ENCODE results near the gene LMF2.

LMF2 gene

DNA sequence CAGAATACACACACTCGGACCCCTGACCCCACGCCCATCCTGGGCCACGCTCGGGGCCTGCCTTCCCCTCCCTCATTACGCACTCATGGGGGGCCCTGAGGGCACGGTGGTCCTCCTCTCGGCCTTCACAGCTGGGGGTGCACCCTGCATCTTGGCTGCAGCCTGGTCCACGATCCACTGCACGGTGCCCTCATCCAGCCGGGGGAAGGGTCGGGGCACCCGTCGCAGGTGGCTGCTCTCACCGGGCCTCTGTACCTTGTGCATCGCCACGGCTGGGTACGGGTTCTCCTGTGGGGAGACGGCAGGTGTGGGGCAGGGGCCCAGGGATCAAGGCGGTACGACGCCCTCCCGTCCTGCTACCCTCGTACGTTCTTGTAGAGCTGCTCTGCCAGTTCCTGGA is 43.1 kb downstream of the LMF2 start:
- DNase-seq (ENCODE audit: low read depth), result no peak

DNA sequence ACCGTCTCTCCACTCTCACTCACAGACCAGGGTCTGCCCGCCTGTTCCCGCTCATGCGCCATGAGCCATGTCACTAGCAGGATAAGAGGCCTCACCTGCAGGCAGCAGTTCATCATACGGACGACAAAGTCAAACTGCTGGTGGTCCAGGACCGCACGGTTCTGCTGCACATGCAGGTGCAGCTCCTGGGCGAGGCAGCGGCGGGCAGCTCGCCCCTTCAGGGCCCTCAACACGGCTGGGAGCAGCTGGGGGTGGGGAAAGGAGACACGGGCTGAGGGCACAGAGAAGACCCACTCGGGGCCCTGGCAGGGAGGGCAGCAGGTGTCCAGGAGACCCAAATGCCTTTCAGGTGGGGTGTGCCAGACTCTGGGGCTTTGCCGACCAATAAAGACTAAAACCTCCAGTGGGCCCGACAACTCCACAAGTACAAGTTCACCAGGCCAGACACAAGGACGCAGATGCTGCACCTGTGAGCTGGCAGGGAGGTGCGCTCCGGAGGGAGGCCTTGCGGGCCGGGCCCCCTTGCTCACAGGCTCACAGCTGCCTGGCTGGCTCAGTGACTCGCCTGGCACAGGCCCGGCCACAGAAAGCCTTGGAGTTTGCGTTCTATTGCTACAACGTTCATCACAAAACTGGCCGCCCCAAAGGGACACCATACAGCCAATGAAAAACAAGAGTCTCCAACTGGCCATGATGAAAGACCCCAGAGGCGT is 44.2 kb downstream of the LMF2 start:
- no peak for DNase-seq (ENCODE audit: low read depth)

DNA sequence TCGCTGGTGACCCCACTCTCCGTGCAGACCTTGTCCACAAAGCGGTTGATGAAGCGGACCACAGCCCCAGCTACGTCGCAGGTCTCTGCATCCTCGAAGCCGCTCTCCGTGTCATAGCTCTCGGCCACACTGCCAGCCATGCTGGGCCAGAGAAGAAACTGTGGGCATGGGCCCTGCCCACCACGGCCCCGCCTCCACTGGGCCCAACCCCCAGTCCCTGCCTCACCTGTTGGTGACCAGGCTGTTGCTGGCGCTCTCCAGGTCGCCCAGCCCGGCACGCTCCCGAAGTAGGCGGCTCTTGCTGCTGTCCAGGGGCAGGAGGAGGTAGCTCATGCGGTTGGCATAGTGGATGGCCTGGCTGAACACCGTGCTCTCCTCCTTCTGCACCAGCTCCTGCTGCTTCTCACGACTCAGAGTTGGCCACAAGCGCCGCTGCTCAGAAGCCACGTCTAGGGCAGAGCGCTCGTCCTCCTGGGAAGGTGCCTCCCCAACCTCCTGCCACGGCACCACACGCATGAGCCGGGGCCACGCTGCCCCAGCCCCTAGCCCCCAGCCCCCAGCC is 45.4 kb downstream of the LMF2 start:
- DNase-seq (ENCODE audit: low read depth), result no peak

DNA sequence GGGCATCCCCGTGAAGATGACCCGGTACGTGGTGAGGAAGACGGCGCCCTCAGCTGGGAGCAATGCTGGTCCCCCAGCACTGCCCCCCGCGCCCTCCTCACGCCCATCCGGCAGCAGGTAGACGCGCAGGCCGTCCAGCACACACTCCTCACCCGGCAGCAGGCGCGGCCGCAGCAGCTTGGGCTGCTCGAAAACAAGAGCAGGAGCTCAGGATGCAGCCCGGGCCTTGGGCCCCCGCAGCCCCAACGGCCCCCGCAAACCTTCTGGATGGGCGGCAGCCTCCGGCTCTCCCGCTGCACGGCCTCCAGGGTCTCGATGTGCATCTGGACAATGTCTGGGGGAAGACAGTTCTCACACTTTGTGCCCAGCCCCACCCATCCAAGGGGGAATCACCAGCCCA is 46.0 kb downstream of the LMF2 start:
- DNase-seq (ENCODE audit: low read depth), result no peak

DNA sequence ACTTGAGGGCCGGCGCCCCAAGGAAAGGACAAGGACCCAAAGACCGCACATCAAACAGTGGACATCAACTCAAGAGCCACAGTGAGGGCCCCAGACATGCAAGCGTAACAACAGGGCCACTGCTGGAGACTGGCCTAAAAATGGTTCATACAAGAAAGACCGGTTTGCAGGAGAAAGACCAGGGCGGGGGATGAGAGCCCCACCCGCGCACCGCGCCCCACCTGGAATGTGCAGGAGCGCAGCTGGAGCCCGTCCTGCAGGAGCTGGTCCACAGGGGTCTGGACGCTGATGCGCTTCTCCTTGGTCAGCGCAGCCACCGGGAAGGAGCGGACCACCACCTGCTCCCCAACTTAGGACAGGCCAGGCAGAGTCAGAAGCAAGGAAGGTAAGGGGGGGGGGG is 46.6 kb downstream of the LMF2 start:
- no peak for DNase-seq (ENCODE audit: low read depth)

DNA sequence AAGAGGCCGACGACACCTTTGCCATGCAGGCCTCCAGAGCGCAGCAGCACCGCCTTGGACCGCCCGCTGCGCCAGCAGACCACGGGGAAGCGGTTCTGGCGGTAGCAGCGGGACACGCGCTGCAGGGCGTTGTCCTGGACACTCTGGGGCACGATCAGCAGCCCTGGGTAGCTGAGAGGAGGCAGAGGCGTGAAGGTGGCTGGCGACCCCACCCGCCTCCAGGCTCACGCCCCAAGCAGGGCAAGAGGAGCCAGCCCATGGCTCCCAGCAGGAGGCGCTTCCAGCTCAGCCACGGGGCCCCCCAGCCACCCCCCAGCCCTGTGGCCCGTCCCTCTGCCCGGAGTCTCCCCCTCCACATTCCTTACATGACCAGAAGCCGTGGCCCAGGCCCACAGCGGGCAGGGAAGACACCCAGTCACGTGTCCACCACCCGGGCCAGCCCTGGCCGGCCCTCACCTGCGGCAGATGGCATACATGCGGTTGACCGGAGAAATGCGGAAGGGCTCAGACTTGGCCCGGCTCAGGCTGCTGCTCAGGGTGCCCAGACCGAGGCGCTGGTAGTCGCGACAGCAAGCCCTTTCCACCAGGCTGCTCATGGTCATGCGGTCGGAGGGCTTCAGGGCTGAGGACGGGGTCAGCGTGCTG is 47.9 kb downstream of the LMF2 start:
- no peak for DNase-seq (ENCODE audit: low read depth)

DNA sequence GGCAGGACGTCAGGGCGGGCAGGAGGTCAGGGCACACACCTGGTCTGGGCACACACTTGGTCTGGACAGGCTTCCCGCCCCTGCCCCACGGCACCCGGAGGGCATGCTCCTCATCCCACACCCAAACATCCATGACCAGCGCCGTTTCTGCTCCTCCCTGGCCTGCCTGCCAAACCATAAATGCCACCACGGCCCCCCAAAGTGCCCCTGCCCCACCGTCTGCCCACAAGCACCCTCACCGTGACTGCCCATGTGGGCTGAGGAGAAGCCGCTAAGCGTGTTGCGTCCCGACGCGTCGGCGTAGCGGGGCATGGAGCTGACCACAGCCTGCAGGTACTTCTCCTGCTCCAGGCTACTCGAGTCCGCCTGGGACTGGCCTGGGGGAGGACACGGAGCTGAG is 48.5 kb downstream of the LMF2 start:
- no peak for DNase-seq (ENCODE audit: low read depth)

DNA sequence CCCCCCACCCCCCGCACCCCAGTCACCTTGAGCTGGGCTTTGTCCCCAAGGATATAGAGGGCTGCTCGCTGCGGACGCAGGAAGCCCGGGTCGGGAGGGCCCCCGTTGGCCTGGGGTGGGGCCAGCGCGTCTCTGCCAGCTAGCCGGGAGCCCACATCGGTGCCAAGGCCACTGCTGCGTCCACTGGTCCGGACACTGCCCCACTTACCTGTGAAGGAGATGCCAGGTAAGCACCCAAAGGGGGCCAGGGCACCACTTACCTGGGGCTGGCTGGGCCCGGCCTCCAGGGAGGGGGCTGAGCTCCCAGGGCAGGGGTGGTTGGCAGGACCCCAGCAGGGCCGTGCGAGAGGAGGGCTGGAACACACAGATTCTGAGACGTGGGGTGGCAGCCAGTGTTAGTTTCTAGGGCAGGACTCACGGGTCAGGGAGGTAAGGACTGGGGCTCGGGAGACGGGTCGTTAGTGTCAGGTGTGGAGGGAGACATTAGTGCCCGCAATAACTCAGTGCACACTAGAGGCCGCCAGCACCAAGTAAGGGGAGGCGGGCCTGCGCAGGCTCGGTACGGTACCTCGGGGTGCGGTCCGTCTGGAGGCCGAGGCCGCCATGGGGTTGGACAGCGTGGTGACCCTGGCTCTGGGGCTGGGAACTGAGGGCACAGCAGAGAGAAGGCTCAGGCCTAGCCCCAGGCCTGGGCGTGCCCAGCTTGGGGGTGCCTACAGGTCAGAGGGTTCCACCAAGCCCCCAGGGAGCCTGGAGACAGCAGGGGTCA is 50.9 kb downstream of the LMF2 start:
- no peak for DNase-seq (ENCODE audit: low read depth)

DNA sequence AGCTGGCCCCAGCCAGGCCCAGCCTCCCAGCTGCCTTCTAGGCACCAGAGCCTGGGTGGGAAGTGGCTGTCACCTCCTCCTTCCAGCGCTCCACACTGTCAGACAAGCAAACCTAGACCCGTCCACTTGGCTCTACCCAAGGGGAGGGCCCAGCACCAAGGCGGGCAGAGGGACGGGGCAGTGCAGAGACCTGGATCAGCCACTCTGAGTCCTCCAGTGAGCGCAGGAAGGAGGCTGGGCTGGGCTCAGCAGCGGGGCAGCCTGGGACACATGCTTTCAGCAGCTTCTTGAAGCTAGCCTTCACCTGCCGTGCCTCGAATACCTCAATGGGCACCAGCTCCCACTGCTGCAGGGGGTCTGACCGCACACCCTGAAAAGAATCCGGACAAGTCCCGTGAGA is 51.5 kb downstream of the LMF2 start:
- DNase-seq (ENCODE audit: low read depth), result no peak

DNA sequence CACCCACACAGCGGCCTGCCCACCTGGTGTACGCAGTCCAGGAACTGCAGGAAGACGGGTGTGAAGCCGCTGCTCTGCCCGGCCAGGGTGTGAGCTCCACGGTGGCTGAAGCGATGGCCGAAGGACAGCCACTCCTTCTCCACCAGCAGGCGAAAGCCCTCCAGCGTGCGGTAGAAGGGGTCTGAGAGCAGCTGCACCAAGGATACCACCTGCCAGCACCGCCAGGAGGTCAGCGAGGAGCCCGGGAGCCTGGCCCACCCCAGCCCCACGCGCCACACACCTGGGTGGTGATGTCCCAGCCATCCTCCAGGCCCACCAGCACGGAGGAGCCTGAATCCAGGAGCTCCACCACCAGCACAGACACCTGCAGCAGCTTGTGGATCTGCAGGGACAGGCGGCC is 52.3 kb downstream of the LMF2 start:
- no peak for DNase-seq (ENCODE audit: low read depth)

DNA sequence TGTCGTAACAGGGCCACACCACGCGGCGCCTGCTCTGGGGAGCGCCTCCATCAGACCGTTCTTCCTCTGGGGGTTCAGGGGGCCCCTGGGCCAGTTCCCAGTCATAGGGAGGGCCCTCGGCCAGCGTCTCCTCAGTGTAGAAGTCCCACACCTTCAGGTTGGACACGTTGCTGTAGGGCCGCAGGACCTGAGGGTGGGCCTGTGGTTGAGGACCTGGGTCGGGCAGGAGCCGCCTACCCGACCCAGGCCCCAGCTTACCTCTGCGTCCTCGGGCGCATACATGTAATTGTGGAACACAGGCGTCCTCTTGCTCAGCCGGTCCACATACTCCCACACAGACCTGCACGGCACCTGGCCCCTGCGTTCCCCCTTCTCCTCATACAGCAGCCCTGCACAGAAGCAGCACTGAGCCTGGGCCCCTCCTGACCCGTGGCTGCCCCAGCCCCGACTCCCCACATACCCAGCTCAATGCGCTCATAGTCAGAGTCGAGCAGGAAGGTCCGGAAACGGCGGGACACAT is 52.9 kb downstream of the LMF2 start:
- DNase-seq (ENCODE audit: low read depth), result no peak
